ENCODE results near the gene INSYN2A. TPM values are rescaled to one million over a fixed set of nuclear protein-coding genes. Genes with fewer than 3 reads are reported as not detected.

The INSYN2A gene
- total RNA-seq, 2 donors from 2014 or later = 0.09 TPM; not detected in 1

- Mint-ChIP-seq H3K4me1 (no peaks in the 10 kb centered on the region), H3K9me3 (no peaks in the 10 kb centered on the region), H3K4me3 (no peak overlapping the region), H3K27me3 (ENCODE audit: insufficient read depth) (peaks cover 16% of the 10 kb centered on the region), H3K36me3 (ENCODE audit: low read depth) (peaks cover 9% of the 10 kb centered on the region), H3K27ac (no peak overlapping the region)
- Histone ChIP-seq H3K4me1 (ENCODE audit: control insufficient read depth, insufficient read depth, low read length) (no peaks in the 10 kb centered on the region), H3K9me3 (ENCODE audit: control insufficient read depth, low read length) (no peaks in the 10 kb centered on the region), H3K36me3 (ENCODE audit: control insufficient read depth, insufficient read depth, low read length) (no peaks in the 10 kb centered on the region), H3K27ac (ENCODE audit: low read depth, low read length) (no peak overlapping the region), H3K9ac (ENCODE audit: extremely low read depth, low read length, poor library complexity, severe bottlenecking) (no peak overlapping the region), H3K27me3 (ENCODE audit: control insufficient read depth, insufficient read depth, low read length, poor library complexity, severe bottlenecking) (peaks cover 22% of the 10 kb centered on the region), H3K4me3 (ENCODE audit: low read length) (no peak overlapping the region)
- no peak for DNase-seq
- no peak for TF ChIP-seq CTCF (conservative IDR thresholded peaks at IDR 0.05)
These were observed 7.2 kb downstream of the INSYN2A start for GRCh38 chr10:127189226-127189625.

- no peaks in the 10 kb centered on the region for H3K9me3 Mint-ChIP-seq
- Histone ChIP-seq H3K9ac (ENCODE audit: extremely low read depth, low read length, poor library complexity, severe bottlenecking) (no peak overlapping the region), H3K27me3 (ENCODE audit: control insufficient read depth, insufficient read depth, low read length, poor library complexity, severe bottlenecking) (no peaks in the 10 kb centered on the region), H3K27ac (ENCODE audit: low read depth, low read length) (no peak overlapping the region), H3K4me1 (ENCODE audit: control insufficient read depth, insufficient read depth, low read length) (no peaks in the 10 kb centered on the region), H3K4me3 (ENCODE audit: low read length) (no peak overlapping the region), H3K36me3 (ENCODE audit: control insufficient read depth, insufficient read depth, low read length) (no peaks in the 10 kb centered on the region), H3K9me3 (ENCODE audit: control insufficient read depth, low read length) (no peaks in the 10 kb centered on the region)
- 88 to 95% methylated on average over 6 to 7 of the region's 7 CpGs for WGBS, 2 experiments (ENCODE audit: insufficient coverage in 1 of 2, insufficient read length in 1 of 2)
- no peak for TF ChIP-seq CTCF (conservative IDR thresholded peaks at IDR 0.05)
- no peaks in the 10 kb centered on the region for H3K4me1 Mint-ChIP-seq
- no peak overlapping the region for H3K27ac Mint-ChIP-seq
- peaks cover 10% of the 10 kb centered on the region for H3K36me3 Mint-ChIP-seq (ENCODE audit: low read depth)
- DNase-seq = no peak
- H3K4me3 Mint-ChIP-seq = no peak overlapping the region
- no peaks in the 10 kb centered on the region for H3K27me3 Mint-ChIP-seq (ENCODE audit: insufficient read depth)
These were observed 9.6 kb downstream of the INSYN2A start for GRCh38 chr10:127186813-127187212.

GRCh38 chr10:127184582-127184981 is 11.8 kb downstream of the INSYN2A start:
- no peak overlapping the region for H3K27ac Mint-ChIP-seq
- Histone ChIP-seq H3K9ac (ENCODE audit: extremely low read depth, low read length, poor library complexity, severe bottlenecking) (no peak overlapping the region), H3K4me3 (ENCODE audit: low read length) (no peak overlapping the region), H3K9me3 (ENCODE audit: control insufficient read depth, low read length) (no peaks in the 10 kb centered on the region), H3K27me3 (ENCODE audit: control insufficient read depth, insufficient read depth, low read length, poor library complexity, severe bottlenecking) (no peaks in the 10 kb centered on the region), H3K27ac (ENCODE audit: low read depth, low read length) (no peak overlapping the region), H3K4me1 (ENCODE audit: control insufficient read depth, insufficient read depth, low read length) (no peaks in the 10 kb centered on the region), H3K36me3 (ENCODE audit: control insufficient read depth, insufficient read depth, low read length) (peaks cover 4% of the 10 kb centered on the region)
- H3K4me3 Mint-ChIP-seq = no peak overlapping the region
- no peak for TF ChIP-seq CTCF (conservative IDR thresholded peaks at IDR 0.05)
- no peaks in the 10 kb centered on the region for H3K9me3 Mint-ChIP-seq
- 96% methylated on average over 2 of the region's 2 CpGs; no CpG with 5 or more reads in 1 of the 2 experiments for WGBS, 2 experiments (ENCODE audit: insufficient coverage in 1 of 2, insufficient read length in 1 of 2)
- H3K36me3 Mint-ChIP-seq (ENCODE audit: low read depth) = peaks cover 10% of the 10 kb centered on the region
- no peaks in the 10 kb centered on the region for H3K4me1 Mint-ChIP-seq
- no peaks in the 10 kb centered on the region for H3K27me3 Mint-ChIP-seq (ENCODE audit: insufficient read depth)
- DNase-seq = no peak
